H9 (cell line): Measurements from ENCODE around the gene GFPT2. TPM values are rescaled to one million over a fixed set of nuclear protein-coding genes. Genes with fewer than 3 reads are reported as not detected.

Experiments
- DNase-seq: peaks from one replicate; pipeline ENCODE4 v3.0.0-alpha.2; 2017
- H2AFZ ChIP-seq: one replicate; pipeline ENCODE4 v1.6.1; 2013; ENCODE audit warnings: mild to moderate bottlenecking, low read length, control low read depth, moderate library complexity
- H2AK5ac ChIP-seq: 2 replicates; pipeline ENCODE4 v1.6.1; 2013; ENCODE audit warnings: low read length, control low read depth, mixed read lengths; ENCODE audit not compliant: insufficient read length
- H2BK120ac ChIP-seq: one replicate; pipeline ENCODE4 v1.6.1; 2013; ENCODE audit warnings: low read depth, mild to moderate bottlenecking, low read length, control low read depth, inconsistent platforms; ENCODE audit not compliant: poor library complexity, severe bottlenecking
- H2BK12ac ChIP-seq: 2 replicates; pipeline ENCODE4 v1.6.1; 2013; ENCODE audit warnings: low read length, control low read depth, mixed read lengths, low read depth; ENCODE audit not compliant: insufficient read length
- H2BK15ac ChIP-seq: 2 replicates; pipeline ENCODE4 v1.6.1; 2013; ENCODE audit warnings: low read depth, low read length, control low read depth
- H2BK20ac ChIP-seq: one replicate; pipeline ENCODE4 v1.6.1; 2013; ENCODE audit warnings: low read depth, mild to moderate bottlenecking, low read length, control low read depth, inconsistent platforms; ENCODE audit not compliant: poor library complexity, severe bottlenecking
- H2BK5ac ChIP-seq: 2 replicates; pipeline ENCODE4 v1.6.1; 2013; ENCODE audit warnings: low read length, control low read depth, mixed read lengths; ENCODE audit not compliant: insufficient read length
- H3K14ac ChIP-seq: 2 replicates; pipeline ENCODE4 v1.6.1; 2013; ENCODE audit warnings: low read length, control low read depth; ENCODE audit not compliant: insufficient read depth
- H3K18ac ChIP-seq: 2 replicates; pipeline ENCODE4 v1.6.1; 2013; ENCODE audit warnings: low read depth, mild to moderate bottlenecking, mixed read lengths, low read length, control low read depth; ENCODE audit not compliant: insufficient read length
- H3K23ac ChIP-seq: 2 replicates; pipeline ENCODE4 v1.6.1; 2013; ENCODE audit warnings: low read length, control low read depth, mixed read lengths, low read depth; ENCODE audit not compliant: insufficient read length
- H3K23me2 ChIP-seq: 2 replicates; pipeline ENCODE4 v1.6.1; 2013; ENCODE audit warnings: low read depth, mild to moderate bottlenecking, mixed read lengths, low read length, control low read depth; ENCODE audit not compliant: insufficient read length, poor library complexity, severe bottlenecking
- H3K27ac ChIP-seq: 2 replicates; pipeline ENCODE4 v1.5.1; 2013; ENCODE audit warnings: low read length, control low read depth, mixed read lengths, low read depth; ENCODE audit not compliant: insufficient read length
- H3K27me3 ChIP-seq: 2 replicates; pipeline ENCODE4 v1.6.1; 2013; ENCODE audit warnings: low read length, control low read depth, inconsistent platforms; ENCODE audit not compliant: insufficient read depth
- H3K4ac ChIP-seq: 2 replicates; pipeline ENCODE4 v1.6.1; 2013; ENCODE audit warnings: low read depth, mild to moderate bottlenecking, control low read depth, inconsistent platforms, low read length, moderate library complexity
- H3K4me1 ChIP-seq: 2 replicates; pipeline ENCODE4 v1.6.1; 2013; ENCODE audit warnings: low read length, control low read depth, inconsistent platforms; ENCODE audit not compliant: insufficient read depth
- H3K4me2 ChIP-seq: 2 replicates; pipeline ENCODE4 v1.6.1; 2013; ENCODE audit warnings: low read length, control low read depth, mixed read lengths; ENCODE audit not compliant: insufficient read length, insufficient read depth
- H3K56ac ChIP-seq: 2 replicates; pipeline ENCODE4 v1.6.1; 2013; ENCODE audit warnings: low read depth, mild to moderate bottlenecking, mixed read lengths, low read length, control low read depth; ENCODE audit not compliant: insufficient read length
- H3K79me1 ChIP-seq: 2 replicates; pipeline ENCODE4 v1.6.1; 2013; ENCODE audit warnings: low read depth, mild to moderate bottlenecking, moderate library complexity, low read length, control low read depth, inconsistent platforms; ENCODE audit not compliant: insufficient read depth, poor library complexity, severe bottlenecking
- H3K79me2 ChIP-seq: 2 replicates; pipeline ENCODE4 v1.6.1; 2013; ENCODE audit warnings: low read length, control low read depth, inconsistent platforms; ENCODE audit not compliant: insufficient read depth
- H3K9ac ChIP-seq: 2 replicates; pipeline ENCODE4 v1.6.1; 2013; ENCODE audit warnings: low read length, control low read depth, mixed read lengths; ENCODE audit not compliant: insufficient read length; ENCODE audit errors: extremely low read depth
- H3K9me3 ChIP-seq: one replicate; pipeline ENCODE4 v1.6.1; 2013; ENCODE audit warnings: low read depth, low read length, inconsistent platforms; ENCODE audit not compliant: control insufficient read depth
- H3T11ph ChIP-seq: one replicate; pipeline ENCODE4 v1.6.1; 2013; ENCODE audit warnings: mild to moderate bottlenecking, low read length, control low read depth, inconsistent platforms
- H4K20me1 ChIP-seq: one replicate; pipeline ENCODE4 v1.6.1; 2013; ENCODE audit not compliant: control insufficient read depth, insufficient read length, insufficient read depth
- H4K5ac ChIP-seq: 2 replicates; pipeline ENCODE4 v1.6.1; 2013; ENCODE audit warnings: low read depth, mild to moderate bottlenecking, mixed read lengths, low read length, control low read depth; ENCODE audit not compliant: insufficient read length
- H4K8ac ChIP-seq: replicated peaks from 2 replicates; pipeline ENCODE4 v1.6.1; 2013; ENCODE audit warnings: low read length, control low read depth, mixed read lengths, low read depth; ENCODE audit not compliant: insufficient read length
- H4K91ac ChIP-seq: 2 replicates; pipeline ENCODE4 v1.6.1; 2013; ENCODE audit warnings: low read depth, mild to moderate bottlenecking, moderate library complexity, mixed read lengths, low read length, control low read depth; ENCODE audit not compliant: insufficient read length
- H3K27ac Mint-ChIP-seq, 3 experiments: 2 replicates in 2 of 3; 3 replicates in 1 of 3; pipeline ENCODE4 v1.8.0; 2020 to 2021; ENCODE audit warnings: mixed read lengths in 3 of 3, mild to moderate bottlenecking in 1 of 3, moderate library complexity in 1 of 3
- H3K27me3 Mint-ChIP-seq: 2 replicates; pipeline ENCODE4 v1.8.0; 2021; ENCODE audit warnings: low read depth, mild to moderate bottlenecking, moderate library complexity, mixed read lengths
- H3K36me3 Mint-ChIP-seq, 3 experiments: 2 replicates in 2 of 3; 3 replicates in 1 of 3; pipeline ENCODE4 v1.8.0; 2020 to 2021; ENCODE audit warnings: low read depth in 3 of 3, mixed read lengths in 3 of 3; ENCODE audit not compliant: insufficient read depth in 1 of 3
- H3K4me1 Mint-ChIP-seq, 2 experiments: 2 replicates each; pipeline ENCODE4 v1.8.0; 2020; ENCODE audit warnings: mixed read lengths in 2 of 2
- H3K4me3 Mint-ChIP-seq, 2 experiments: 2 replicates in 1 of 2; 3 replicates in 1 of 2; pipeline ENCODE4 v1.8.0; 2020 to 2021; ENCODE audit warnings: mild to moderate bottlenecking in 2 of 2, mixed read lengths in 2 of 2, moderate library complexity in 1 of 2
- H3K9me3 Mint-ChIP-seq, 2 experiments: 2 replicates in 1 of 2; 3 replicates in 1 of 2; pipeline ENCODE4 v1.8.0; 2020; ENCODE audit warnings: mild to moderate bottlenecking in 2 of 2, mixed read lengths in 2 of 2, moderate library complexity in 1 of 2
- WGBS: extraction: QIAGEN DNeasy Blood & Tissue Kit; methylation state at CpG from one replicate; pipeline ENCODE4 v1.1.7; 2013; ENCODE audit warnings: missing lambda C conversion rate, low lambda C conversion rate, mixed read lengths; ENCODE audit not compliant: insufficient read length; ENCODE audit errors: extremely low coverage; 5-methylcytosine and 5-hydroxymethylcytosine counted together
- total RNA-seq: library from RNA; stranded (reverse); gene quantifications from 2 replicates; pipeline ENCODE4 v1.2.1, GENCODE V29; 2021
- TF ChIP-seq, protein P1 (sequence below): fragments of 200-600 bp; sonication (generic); conservative IDR thresholded peaks from 3 replicates; pipeline ENCODE4 v1.8.0; 2021; ENCODE audit warnings: antibody characterized with exemption, mild to moderate bottlenecking

GFPT2 gene
- total RNA-seq, 1 experiment from 2014 or later, result 89.8 TPM

DNA sequence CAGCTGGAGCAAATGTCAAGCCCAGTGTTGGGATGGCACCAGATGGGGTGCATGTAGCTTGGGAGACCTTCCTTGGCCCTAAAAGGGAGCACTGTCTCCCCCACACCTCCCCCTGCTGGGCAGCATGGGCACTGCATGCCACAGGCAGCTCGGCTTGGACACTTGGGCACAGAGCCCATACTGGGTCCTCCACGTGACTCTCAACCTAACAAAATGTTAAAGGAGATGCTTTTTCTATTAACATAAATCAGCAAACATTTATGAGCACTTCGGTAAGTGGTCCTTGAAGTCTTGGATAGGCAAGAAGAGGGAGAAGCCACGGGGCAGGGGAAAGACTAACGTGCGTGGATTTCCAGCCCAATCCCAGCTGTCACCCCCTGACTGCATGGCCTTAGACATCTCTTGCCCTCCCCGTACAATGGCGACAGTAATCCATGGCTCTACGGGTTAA, 37.3 kb downstream of the GFPT2 start:
- Histone ChIP-seq H3K4me2 (no peak overlapping the region), H4K91ac (no peak overlapping the region), H3T11ph (no peak overlapping the region), H3K27ac (no peak overlapping the region), H3K9ac (no peak overlapping the region), H2BK15ac (no peak overlapping the region), H2BK120ac (no peak overlapping the region), H3K4ac (no peak overlapping the region), H4K8ac (no peak overlapping the region), H3K79me1 (no peaks in the 10 kb centered on the region), H3K9me3 (no peaks in the 10 kb centered on the region), H3K27me3 (no peaks in the 10 kb centered on the region), H3K79me2 (no peaks in the 10 kb centered on the region), H2BK12ac (no peak overlapping the region), H3K56ac (no peak overlapping the region), H2BK20ac (no peak overlapping the region), H4K5ac (no peak overlapping the region), H2AFZ (no peak overlapping the region), H3K18ac (no peak overlapping the region), H2AK5ac (no peak overlapping the region), H3K4me1 (no peaks in the 10 kb centered on the region), H3K23ac (no peak overlapping the region), H3K14ac (no peak overlapping the region), H4K20me1 (no peaks in the 10 kb centered on the region), H2BK5ac (no peak overlapping the region), H3K23me2 (no peaks in the 10 kb centered on the region)
- Mint-ChIP-seq H3K4me1 (no peaks in the 10 kb centered on the region), H3K27me3 (no peaks in the 10 kb centered on the region), H3K9me3 (no peaks in the 10 kb centered on the region), H3K36me3 (peaks cover 63 to 81% (median 76%) of the 10 kb centered on the region in 3 experiments), H3K4me3 (no peak overlapping the region), H3K27ac (peak overlapping the region in 1 of 3 experiments; percentile 75; a peak in 3 of 7 replicates)
- peak; percentile 74 for DNase-seq
- TF ChIP-seq, protein P1, sequence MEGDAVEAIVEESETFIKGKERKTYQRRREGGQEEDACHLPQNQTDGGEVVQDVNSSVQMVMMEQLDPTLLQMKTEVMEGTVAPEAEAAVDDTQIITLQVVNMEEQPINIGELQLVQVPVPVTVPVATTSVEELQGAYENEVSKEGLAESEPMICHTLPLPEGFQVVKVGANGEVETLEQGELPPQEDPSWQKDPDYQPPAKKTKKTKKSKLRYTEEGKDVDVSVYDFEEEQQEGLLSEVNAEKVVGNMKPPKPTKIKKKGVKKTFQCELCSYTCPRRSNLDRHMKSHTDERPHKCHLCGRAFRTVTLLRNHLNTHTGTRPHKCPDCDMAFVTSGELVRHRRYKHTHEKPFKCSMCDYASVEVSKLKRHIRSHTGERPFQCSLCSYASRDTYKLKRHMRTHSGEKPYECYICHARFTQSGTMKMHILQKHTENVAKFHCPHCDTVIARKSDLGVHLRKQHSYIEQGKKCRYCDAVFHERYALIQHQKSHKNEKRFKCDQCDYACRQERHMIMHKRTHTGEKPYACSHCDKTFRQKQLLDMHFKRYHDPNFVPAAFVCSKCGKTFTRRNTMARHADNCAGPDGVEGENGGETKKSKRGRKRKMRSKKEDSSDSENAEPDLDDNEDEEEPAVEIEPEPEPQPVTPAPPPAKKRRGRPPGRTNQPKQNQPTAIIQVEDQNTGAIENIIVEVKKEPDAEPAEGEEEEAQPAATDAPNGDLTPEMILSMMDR, result peak; percentile 96
- no CpG with 5 or more reads among the region's 9 CpGs for WGBS
